HepG2 (cell line): Measurements from ENCODE around the gene HOXD12. TPM values are rescaled to one million over a fixed set of nuclear protein-coding genes. Genes with fewer than 3 reads are reported as not detected.

ENCODE experiments used
- ATAC-seq: fragments of 200-7000 bp; cut with Tn5 transposase; 3 replicates; pipeline ENCODE4 v1.9.1; 2020; ENCODE audit warnings: mild to moderate bottlenecking, moderate library complexity
- BruUV-seq: library from RNA; stranded (reverse); fragments of 400-500 nt; replicated peaks from 2 replicates; lab custom pipeline; 2021; lab: Mats Ljungman, UMichigan
- CTCF ChIA-PET: fragments of 300-600 bp; formaldehyde crosslinking; extraction: SDS; loops from one replicate; lab custom pipeline; 2021; ENCODE audit warnings: low total read pairs, inconsistent platforms, low intra/inter-chr PET ratio; lab: Yijun Ruan, JAX
- POLR2A ChIA-PET: fragments of 350-600 bp; sonication (Branson Sonifier 250); formaldehyde crosslinking; loops from one replicate; lab custom pipeline; 2020; ENCODE audit warnings: antibody characterized with exemption, inconsistent platforms; lab: Yijun Ruan, JAX
- DNase-seq: peaks from one replicate; pipeline ENCODE4 v3.0.0-alpha.2; 2015; ENCODE audit warnings: low spot score
- FAIRE-seq: peaks from 3 replicates; lab custom pipeline; 2011; peaks lifted over from hg19 to GRCh38; lab: Jason Lieb, UNC
- H2AFZ ChIP-seq: one replicate; pipeline ENCODE4 v1.6.1; 2011; ENCODE audit warnings: low read length, inconsistent platforms
- H3K27ac ChIP-seq: fragments of 300-600 bp; 3 replicates; pipeline ENCODE4 v1.8.0; 2011; ENCODE audit warnings: mixed run types, mild to moderate bottlenecking, mixed read lengths, low read length, inconsistent platforms; ENCODE audit not compliant: insufficient read depth; ENCODE audit errors: extremely low read length
- H3K27me3 ChIP-seq, 2 experiments: fragments of 200-600 bp in 1 of 2; 2 replicates in 1 of 2; 3 replicates in 1 of 2; pipeline versions ENCODE4 v1.6.0 to v1.8.0; 2011; ENCODE audit warnings: low read length in 2 of 2, mild to moderate bottlenecking in 2 of 2, moderate library complexity in 2 of 2, inconsistent platforms in 1 of 2; ENCODE audit not compliant: insufficient read depth in 2 of 2, control insufficient read depth in 1 of 2
- H3K36me3 ChIP-seq, 2 experiments: fragments of 200-600 bp in 1 of 2; replicated peaks in 1 of 2; 2 replicates in 1 of 2; 3 replicates in 1 of 2; pipeline versions ENCODE4 v1.5.1 to v1.8.0; 2011; ENCODE audit warnings: low read length in 2 of 2, inconsistent platforms in 1 of 2; ENCODE audit not compliant: insufficient read depth in 2 of 2, control insufficient read depth in 1 of 2
- H3K4me1 ChIP-seq: 2 replicates; pipeline ENCODE4 v1.5.1; 2012; ENCODE audit warnings: low read length, inconsistent platforms; ENCODE audit not compliant: insufficient read depth
- H3K4me2 ChIP-seq: 2 replicates; pipeline ENCODE4 v1.6.0; 2011; ENCODE audit warnings: low read depth, low read length, inconsistent platforms
- H3K4me3 ChIP-seq, 3 experiments: fragments of 200-600 bp in 1 of 3; sonication (generic), shearing (Covaris generic) in 1 of 3; replicated peaks in 1 of 3; 2 replicates each; pipeline ENCODE4 v1.5.1; 2011 to 2016; ENCODE audit warnings: low read length in 3 of 3, inconsistent platforms in 2 of 3, low read depth in 2 of 3, mild to moderate bottlenecking in 2 of 3, control low read depth in 1 of 3, mixed read lengths in 1 of 3; ENCODE audit not compliant: insufficient read depth in 1 of 3
- H3K79me2 ChIP-seq: one replicate; pipeline ENCODE4 v1.6.1; 2011; ENCODE audit warnings: low read length, inconsistent platforms; ENCODE audit not compliant: insufficient read depth
- H3K9ac ChIP-seq: 2 replicates; pipeline ENCODE4 v1.6.0; 2011; ENCODE audit warnings: mild to moderate bottlenecking, low read depth, low read length, inconsistent platforms; ENCODE audit not compliant: insufficient read depth
- H3K9me3 ChIP-seq: 2 replicates; pipeline ENCODE4 v1.5.1; 2012; ENCODE audit warnings: mild to moderate bottlenecking, low read length
- H4K20me1 ChIP-seq: 2 replicates; pipeline ENCODE4 v1.6.0; 2011; ENCODE audit warnings: inconsistent platforms, mild to moderate bottlenecking, low read length, moderate library complexity; ENCODE audit not compliant: insufficient read depth
- AKNA ChIP-seq: sonication (generic); formaldehyde crosslinking; IDR thresholded peaks from 2 replicates; pipeline ENCODE4 v1.4.0; 2020; ENCODE audit warnings: missing genetic modification reagents, borderline replicate concordance
- EZH2 ChIP-seq: conservative IDR thresholded peaks from 2 replicates; pipeline ENCODE4 v1.6.1; 2012; ENCODE audit warnings: mild to moderate bottlenecking, low read depth, low read length, moderate library complexity
- HNRNPLL ChIP-seq: fragments of 200-400 bp; formaldehyde crosslinking; IDR thresholded peaks from 2 replicates; pipeline ENCODE4 v1.6.1; 2017; ENCODE audit warnings: mild to moderate bottlenecking, low read depth, low read length; ENCODE audit not compliant: poor library complexity, severe bottlenecking
- SIN3B ChIP-seq: fragments of 150-350 bp; IDR thresholded peaks from 2 replicates; pipeline ENCODE4 v1.6.1; 2014; ENCODE audit warnings: low read length
- ZHX1 ChIP-seq: sonication (generic); formaldehyde crosslinking; IDR thresholded peaks from 2 replicates; pipeline ENCODE4 v1.8.1; 2022; ENCODE audit warnings: low read depth, mild to moderate bottlenecking, missing genetic modification reagents
- ZSCAN9 ChIP-seq: IDR thresholded peaks from 2 replicates; pipeline ENCODE4 v1.6.1; 2016; ENCODE audit warnings: borderline replicate concordance
- WGBS: methylation state at CpG from one replicate; pipeline ENCODE4 v1.1.6; 2017; ENCODE audit warnings: low lambda C conversion rate; 5-methylcytosine and 5-hydroxymethylcytosine counted together
- in situ Hi-C: cut with HindIII; loops from 2 replicates; pipeline ENCODE4 v1.10.0; 2017; ENCODE audit warnings: low pct_unique_long_range_greater_than_20kb; ENCODE audit not compliant: extremely low pct_ligation_motif_present
- intact Hi-C: fragments of 100-400 bp; cut with micrococcal nuclease; formaldehyde crosslinking; loops from one replicate; pipeline ENCODE4 v1.10.0; 2022; ENCODE audit not compliant: unreplicated experiment
- microRNA counts: library from miRNA; unstranded; fragments of <30 nt; microRNA quantifications from one replicate; lab custom pipeline; 2015
- microRNA-seq: library from miRNA; unstranded; fragments of <30 nt; microRNA quantifications from one replicate; pipeline ENCODE4, GENCODE V29; 2020
- polyA plus RNA-seq, 8 experiments: library from polyadenylated mRNA; depleted of rRNA in 3 of 8; stranded (reverse) in 7 of 8; unstranded in 1 of 8; fragments of >200 nt; fragmentation: Illumina TruSeq in 4 of 8; extraction: Trizol in 4 of 8; gene quantifications; 2 replicates each; pipeline versions ENCODE4 v1.2.1 to v1.2.3, GENCODE V29; 2011 to 2016; ENCODE audit warnings: low read depth in 4 of 8, missing spikeins in 1 of 8, mixed read lengths in 1 of 8; ENCODE audit not compliant: insufficient read depth in 1 of 8
- small RNA-seq, 3 experiments: library from RNA; depleted of rRNA; stranded (forward); fragments of <200 nt; gene quantifications; one replicate each; pipeline ENCODE3, GENCODE V24; 2012; ENCODE audit warnings: low read depth in 2 of 3, low replicate concordance in 1 of 3; ENCODE audit not compliant: insufficient read length in 3 of 3, insufficient read depth in 2 of 3
- total RNA-seq, 5 experiments: library from RNA; depleted of rRNA; stranded (reverse); fragments of >200 nt; fragmentation: Illumina TruSeq; extraction: Trizol; gene quantifications; 2 replicates each; pipeline ENCODE4 v1.2.3, GENCODE V29; 2016; ENCODE audit warnings: low read depth in 1 of 5

HOXD12 gene
- total and polyA plus RNA-seq, 2 of the 13 experiments (the other 11 are each of a cell fraction or from before 2014, with no cell fraction given), result not detected

- Histone ChIP-seq H2AFZ (no peak within 1 kb of the TSS), H3K27me3 (peaks cover 20 to 92% of the 10 kb centered on the region in 2 experiments), H4K20me1 (no peaks in the 10 kb centered on the region), H3K27ac (no peak within 1 kb of the TSS), H3K9me3 (no peaks in the 10 kb centered on the region), H3K9ac (no peak within 1 kb of the TSS), H3K79me2 (no peaks in the 10 kb centered on the region), H3K4me2 (no peak within 1 kb of the TSS), H3K4me3 (no peak within 1 kb of the TSS), H3K36me3 (no peaks in the 10 kb centered on the region), H3K4me1 (peaks cover 25% of the 10 kb centered on the region)
- TF ChIP-seq HNRNPLL (peak; percentile 27), ZSCAN9 (CRISPR knock-in tag) (no peak), EZH2 (peak; percentile 91), SIN3B (no peak), AKNA (CRISPR knock-in tag) (no peak), ZHX1 (no peak)
- intact Hi-C loops, result no loop called here
- no peak for FAIRE-seq
- ATAC-seq, result no peak
- ChIA-PET CTCF (no interaction called here), POLR2A (no interaction called here)
- WGBS, result 41% methylated on average over 26 of the region's 55 CpGs
- in situ Hi-C loops, result no loop called here
- no peak for DNase-seq
- no TSS peak for BruUV-seq
Observed at GRCh38 chr2:176151442-176152287, 52.1 kb downstream of the HOXD12 start, which contains the start of gene HOXD4. HOXD4 (plus strand) TSS chr2:176151550; CDS start chr2:176151634, 84 bp downstream.

MicroRNAs encoded within 50 kb of the gene (microRNA counts, 767-probe panel; counts per million panel counts)
- not detected for microRNA hsa-miR-10b-5p (lab: Ali Mortazavi, UCI)

Small RNA genes within 50 kb of the gene (microRNA-seq; reads per million reads assigned to microRNA genes)
- 52.9 reads per million, percentile 68 among the genes with 10 or more reads in this experiment for gene MIR10B

Small RNA genes within 50 kb of the gene (small RNA-seq; reads per million reads assigned to genes)
- 0.20 to 12.6 (median 1.3) reads per million in 3 experiments for gene MIR10B

Other genes starting within 250 kb of the HOXD12 start
- gene LNPK, start 97.5 kb upstream of the HOXD12 start, total RNA-seq (2016; rRNA removed; fragmentation: Illumina TruSeq; extraction: Trizol), result 25.4 and 30.1 TPM in 2 replicates
- 20.6 and 26.1 TPM in 2 replicates for gene LNPK, start 97.5 kb upstream of the HOXD12 start, polyA plus RNA-seq (2011; rRNA removed)
- gene EVX2, start 15.8 kb upstream of the HOXD12 start, total RNA-seq (2016; rRNA removed; fragmentation: Illumina TruSeq; extraction: Trizol), result not detected in 2 replicates
- gene EVX2, start 15.8 kb upstream of the HOXD12 start, polyA plus RNA-seq (2011; rRNA removed), result not detected in 2 replicates
- gene HOXD13, start 7.1 kb upstream of the HOXD12 start, total RNA-seq (2016; rRNA removed; fragmentation: Illumina TruSeq; extraction: Trizol), result not detected in 2 replicates
- not detected in 2 replicates for gene HOXD13, start 7.1 kb upstream of the HOXD12 start, polyA plus RNA-seq (2011; rRNA removed)
- not detected in 2 replicates for gene HOXD11, start 7.5 kb downstream of the HOXD12 start, total RNA-seq (2016; rRNA removed; fragmentation: Illumina TruSeq; extraction: Trizol)
- not detected in 2 replicates for gene HOXD11, start 7.5 kb downstream of the HOXD12 start, polyA plus RNA-seq (2011; rRNA removed)
- gene HOXD10, start 17.0 kb downstream of the HOXD12 start, total RNA-seq (2016; rRNA removed; fragmentation: Illumina TruSeq; extraction: Trizol), result not detected in 2 replicates
- gene HOXD10, start 17.0 kb downstream of the HOXD12 start, polyA plus RNA-seq (2011; rRNA removed), result not detected in 2 replicates
- gene HOXD9, start 22.9 kb downstream of the HOXD12 start, total RNA-seq (2016; rRNA removed; fragmentation: Illumina TruSeq; extraction: Trizol), result not detected in 2 replicates
- not detected in 2 replicates for gene HOXD9, start 22.9 kb downstream of the HOXD12 start, polyA plus RNA-seq (2011; rRNA removed)
- not detected in 2 replicates for gene HOXD8, start 29.9 kb downstream of the HOXD12 start, total RNA-seq (2016; rRNA removed; fragmentation: Illumina TruSeq; extraction: Trizol)
- not detected in 2 replicates for gene HOXD8, start 29.9 kb downstream of the HOXD12 start, polyA plus RNA-seq (2011; rRNA removed)
- gene HOXD4, start 51.8 kb downstream of the HOXD12 start, total RNA-seq (2016; rRNA removed; fragmentation: Illumina TruSeq; extraction: Trizol), result 0.31 TPM in 1 of 2 replicates, not detected in the other
- gene HOXD4, start 51.8 kb downstream of the HOXD12 start, polyA plus RNA-seq (2011; rRNA removed), result not detected in 2 replicates
- gene HOXD3, start 57.5 kb downstream of the HOXD12 start, total RNA-seq (2016; rRNA removed; fragmentation: Illumina TruSeq; extraction: Trizol), result 0.08 and 0.09 TPM in 2 replicates
- 0.05 TPM in 1 of 2 replicates, not detected in the other for gene HOXD3, start 57.5 kb downstream of the HOXD12 start, polyA plus RNA-seq (2011; rRNA removed)
- gene HOXD1, start 88.9 kb downstream of the HOXD12 start, total RNA-seq (2016; rRNA removed; fragmentation: Illumina TruSeq; extraction: Trizol), result 10.0 and 10.4 TPM in 2 replicates
- gene HOXD1, start 88.9 kb downstream of the HOXD12 start, polyA plus RNA-seq (2011; rRNA removed), result 11.4 and 22.3 TPM in 2 replicates
- gene MTX2, start 169.6 kb downstream of the HOXD12 start, total RNA-seq (2016; rRNA removed; fragmentation: Illumina TruSeq; extraction: Trizol), result 75.7 and 96.1 TPM in 2 replicates
- gene MTX2, start 169.6 kb downstream of the HOXD12 start, polyA plus RNA-seq (2011; rRNA removed), result 41.7 and 58.1 TPM in 2 replicates